ENCODE data around the gene ARHGEF2.

- TF ChIP-seq CTCF (IDR thresholded peaks at IDR 0.05) (no peak), POLR2A (IDR thresholded peaks at IDR 0.05) (no peak), EP300 (IDR thresholded peaks at IDR 0.05) (no peak)
These were observed 1.2 kb downstream of the ARHGEF2 start for GRCh38 chr1:155976913-155977689.

Measured in ovary (tissue), 3 donors.